NCI-H187 (cell line): ENCODE data around the gene NOP14.
"Not testable (repeated sequence)": the region's sequence is repeated elsewhere in the genome, so short reads cannot be mapped to it uniquely, and the experiment has no call there.

ENCODE experiments used
- DNase-seq, 2 experiments: peaks; one replicate each; lab custom pipeline; 2025; lab: John Stamatoyannopoulos, UW

The NOP14 gene

DNA sequence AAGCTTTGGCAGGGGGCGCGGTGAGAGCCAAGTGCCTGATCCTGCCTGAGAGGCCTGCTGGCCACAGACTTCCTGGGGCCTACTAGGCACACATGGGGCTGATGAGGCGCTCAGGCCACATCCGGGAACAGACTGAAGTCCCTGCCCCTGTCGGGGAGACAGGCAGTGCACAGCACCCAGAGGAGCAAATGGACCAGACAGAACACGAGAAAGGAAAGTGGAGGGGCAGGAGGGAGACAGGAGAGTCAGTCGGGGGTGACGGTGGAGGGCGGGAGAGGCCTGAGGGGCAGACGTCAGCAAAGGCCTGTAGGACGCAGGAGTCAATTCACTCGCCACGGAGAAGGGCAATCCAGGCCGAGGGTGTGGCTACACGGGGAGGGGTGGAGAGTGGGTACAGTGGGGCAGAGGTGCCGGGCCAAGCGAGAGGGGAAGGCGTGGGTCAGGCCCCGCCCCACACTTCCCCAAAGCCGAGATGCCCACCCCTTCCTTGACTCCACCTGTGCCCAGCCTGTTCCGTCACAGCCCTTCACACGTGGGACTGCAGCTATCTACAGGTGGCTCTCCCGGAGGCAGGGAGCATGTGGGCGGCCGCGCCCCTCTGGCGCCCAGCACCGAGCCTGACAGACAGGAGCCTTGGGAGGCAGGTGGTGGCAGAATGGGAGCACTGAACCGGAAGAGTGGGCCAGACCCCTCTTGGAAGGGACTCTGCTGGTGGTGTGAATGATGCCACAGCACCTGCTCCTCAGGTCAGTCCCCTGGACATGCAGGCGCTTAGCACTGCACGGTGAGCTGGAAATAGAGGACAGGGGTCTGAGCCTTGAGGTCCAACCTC is 20.5 kb downstream of the NOP14 start:
- DNase-seq: no peak

DNA sequence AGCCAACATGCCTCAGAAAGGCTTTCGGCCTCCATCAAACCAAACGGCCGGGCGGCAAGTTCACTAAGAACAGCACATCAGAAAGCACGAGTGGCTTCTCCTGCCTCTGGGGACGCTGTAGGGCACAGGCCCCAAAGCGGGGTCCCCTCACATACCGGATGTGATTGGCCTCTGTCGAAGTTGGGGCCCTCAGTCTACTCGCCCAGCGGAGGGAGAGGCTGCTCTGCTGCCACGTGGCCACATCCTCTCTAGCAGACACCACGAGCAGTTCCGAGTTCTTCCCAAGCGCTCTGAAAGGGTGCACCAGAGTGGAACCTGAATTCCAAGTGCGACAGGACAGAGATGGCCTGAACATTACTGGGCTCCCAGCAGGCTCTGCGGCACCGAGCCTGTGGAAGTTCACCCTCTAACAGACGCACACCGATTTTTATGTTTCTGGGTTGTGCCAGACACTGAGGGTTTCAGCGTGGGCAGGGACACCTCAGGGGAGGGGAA is 21.1 kb downstream of the NOP14 start:
- no peak for DNase-seq

DNA sequence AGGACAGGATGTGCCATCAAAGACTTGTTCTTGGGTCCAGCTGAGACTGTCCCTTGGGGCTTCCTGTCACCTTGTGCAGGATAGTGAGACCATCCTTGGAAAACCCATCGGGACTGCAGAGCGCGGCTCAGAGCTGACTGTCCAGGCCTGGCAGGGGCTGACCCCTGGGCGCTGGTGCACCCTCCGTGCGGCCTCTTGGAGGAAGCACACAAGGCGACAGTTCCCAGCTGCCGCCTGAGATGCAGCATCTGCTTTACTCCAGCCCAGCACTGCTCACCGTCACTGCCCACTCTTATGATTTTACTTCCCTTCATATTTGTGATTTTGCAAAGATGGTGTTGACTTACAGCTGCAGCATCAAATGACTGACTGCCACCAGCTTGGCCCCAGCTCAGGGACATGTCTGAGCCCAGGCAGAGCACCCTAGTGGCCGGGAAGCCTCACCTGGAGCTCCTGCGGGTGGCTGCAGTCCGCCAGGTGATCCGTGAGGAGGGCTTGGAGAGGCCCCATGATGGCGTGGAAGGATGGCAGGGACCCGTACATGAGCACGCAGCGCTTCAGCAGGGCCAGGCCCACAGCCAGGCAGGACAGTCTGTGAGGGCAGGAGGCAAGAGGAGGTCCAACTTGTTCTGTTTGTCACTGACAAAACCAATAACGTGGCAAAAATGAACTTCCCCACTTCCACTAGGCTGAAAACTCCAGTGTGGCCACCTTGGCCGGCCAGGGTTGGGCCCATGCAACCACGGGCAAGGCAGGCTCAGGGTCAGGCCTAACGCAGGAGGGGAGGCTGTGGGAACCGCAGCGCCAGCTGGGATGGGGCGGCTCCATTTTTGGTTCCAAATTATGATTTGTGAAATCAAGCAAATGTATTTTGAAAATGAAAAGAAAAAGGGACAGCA is 21.8 kb downstream of the NOP14 start:
- no peak for DNase-seq

DNA sequence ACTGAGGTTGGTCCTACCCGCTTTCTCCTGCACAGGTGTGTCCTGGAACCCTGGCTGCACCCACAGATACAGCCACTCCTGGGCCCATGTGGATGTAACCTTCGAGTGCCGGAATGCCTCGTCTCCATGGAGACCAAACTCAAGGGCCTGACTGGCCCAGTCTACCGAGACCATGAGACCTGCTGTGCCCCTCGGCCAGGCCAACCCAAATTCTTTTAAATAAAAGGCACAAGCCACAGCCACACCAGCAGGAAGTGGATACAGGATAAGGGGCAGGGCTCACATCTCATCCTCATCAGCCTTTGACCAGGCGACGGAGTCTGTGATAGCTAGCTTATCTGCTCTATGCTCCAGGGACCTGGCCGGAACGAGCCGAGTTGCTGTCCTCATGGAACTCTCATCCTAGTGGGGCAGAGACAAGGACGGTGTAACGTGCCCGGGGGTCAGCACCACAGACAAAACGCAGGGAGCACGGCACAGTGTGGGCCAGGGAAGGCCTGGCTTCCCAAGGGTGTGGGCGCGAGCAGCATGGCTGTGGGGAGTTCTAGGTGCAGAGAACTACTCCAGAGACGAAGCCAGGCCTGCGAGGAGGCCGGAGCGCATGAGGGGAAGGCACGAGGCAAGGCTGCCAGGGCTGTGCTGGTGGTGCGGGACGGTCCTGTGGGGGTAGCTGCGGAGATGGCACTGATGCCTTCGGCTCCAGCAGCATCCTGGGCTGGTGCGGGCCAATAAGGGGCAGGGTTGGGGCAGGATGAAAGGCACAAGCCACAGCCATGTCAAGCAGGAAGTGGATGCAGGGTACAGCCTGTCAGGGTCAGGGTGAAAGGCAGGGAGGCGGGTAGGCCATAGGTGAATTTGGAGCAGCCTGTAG is 22.7 kb downstream of the NOP14 start:
- no peak for DNase-seq

DNA sequence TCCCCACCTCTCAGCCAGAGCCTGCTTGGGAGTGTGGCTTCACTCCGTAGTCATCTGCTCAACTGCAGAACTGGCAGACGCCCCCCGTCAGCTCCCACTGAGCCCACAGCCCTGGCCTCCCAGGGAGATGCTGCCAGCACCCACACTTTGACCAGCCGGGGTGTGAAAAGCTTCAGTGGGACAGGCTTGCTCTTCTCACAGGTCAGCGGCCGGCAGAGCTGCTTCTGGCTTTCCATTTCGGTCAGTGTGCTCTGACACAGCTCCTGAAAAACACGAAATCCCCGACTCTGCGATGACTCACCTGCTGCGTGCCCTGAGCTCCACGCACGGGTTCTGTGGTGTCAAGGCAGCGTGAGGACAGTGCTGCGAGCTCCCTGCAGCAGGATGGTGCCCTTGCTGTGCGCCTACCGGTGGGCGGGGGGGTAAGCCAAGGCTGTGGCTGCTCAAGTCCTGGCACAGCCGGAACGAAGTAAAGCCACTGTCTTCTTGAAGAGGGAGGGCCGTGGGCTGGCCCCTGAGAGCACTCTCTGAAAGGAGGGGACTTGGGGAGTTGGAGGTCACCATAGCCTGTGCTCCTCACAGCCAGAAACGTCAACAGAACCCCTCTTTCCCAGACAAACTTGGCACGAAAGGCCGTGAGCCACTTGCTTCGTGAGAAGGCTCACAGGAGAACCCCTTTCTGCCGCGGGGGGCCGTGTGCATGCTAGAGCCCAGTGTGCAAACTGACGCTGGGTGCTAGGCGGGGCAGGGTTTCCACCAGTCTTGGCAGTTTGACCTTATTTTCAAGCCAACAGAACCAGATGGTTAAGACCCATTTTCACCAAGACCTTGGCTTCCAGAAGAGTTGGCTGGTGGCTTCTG is 23.6 kb downstream of the NOP14 start:
- no peak for DNase-seq

DNA sequence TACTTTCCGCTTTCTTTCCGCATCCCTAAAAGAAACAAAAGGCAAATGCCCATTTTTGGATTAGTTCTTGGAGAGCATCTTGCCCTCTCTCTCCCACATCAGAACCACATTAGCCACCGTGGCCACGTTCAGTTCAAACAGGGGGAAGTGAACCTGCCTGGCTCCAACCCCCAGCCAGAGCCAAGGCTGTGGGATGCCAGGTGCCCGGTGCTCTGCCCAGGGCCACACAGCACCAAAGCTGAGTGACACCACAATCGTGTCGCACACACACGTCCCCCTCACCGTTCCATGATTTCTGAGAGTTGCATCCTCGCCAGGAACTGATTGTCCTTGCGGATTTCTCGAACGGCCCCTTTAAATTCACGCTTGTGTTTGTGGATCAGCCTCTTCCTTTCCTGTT is 24.3 kb downstream of the NOP14 start:
- DNase-seq: no peak

DNA sequence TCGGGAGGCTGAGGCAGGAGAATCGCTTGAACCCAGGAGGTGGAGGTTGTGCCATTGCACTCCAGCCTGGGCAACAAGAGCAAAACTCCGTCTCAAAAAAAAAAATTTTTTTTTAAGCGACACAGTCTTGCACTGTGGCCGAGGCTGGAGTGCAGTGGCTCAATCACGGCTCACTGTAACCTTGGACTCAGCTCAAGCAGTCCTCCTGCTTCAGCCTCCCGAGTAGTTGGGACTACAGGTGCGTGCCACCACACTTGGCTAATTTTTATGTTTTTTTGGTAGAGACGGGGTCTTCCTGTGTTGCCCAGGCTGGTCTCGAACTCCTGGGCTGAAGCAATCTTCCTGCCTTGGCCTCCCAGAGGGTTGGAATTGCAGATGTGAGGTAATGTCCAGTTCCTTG is 24.8 kb downstream of the NOP14 start:
- not testable (repeated sequence) for DNase-seq

DNA sequence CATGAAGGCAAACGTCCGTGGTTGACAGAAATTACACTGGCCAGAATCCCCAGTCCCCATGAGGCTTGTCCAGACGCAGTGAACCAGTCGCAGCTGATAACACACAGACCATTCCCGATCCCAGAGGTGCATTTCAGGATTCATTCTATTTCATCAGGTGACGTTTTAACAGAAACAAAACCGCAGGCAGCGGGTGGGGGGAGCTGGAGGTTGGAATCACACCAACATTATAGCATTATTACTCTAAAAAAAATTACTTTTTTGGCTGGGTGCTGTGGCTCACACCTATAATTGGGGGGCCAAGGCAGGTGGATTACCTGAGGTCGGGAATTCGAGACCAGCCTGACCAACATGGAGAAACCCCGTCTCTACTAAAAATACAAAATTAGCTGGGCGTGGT is 25.2 kb downstream of the NOP14 start:
- no peak for DNase-seq

DNA sequence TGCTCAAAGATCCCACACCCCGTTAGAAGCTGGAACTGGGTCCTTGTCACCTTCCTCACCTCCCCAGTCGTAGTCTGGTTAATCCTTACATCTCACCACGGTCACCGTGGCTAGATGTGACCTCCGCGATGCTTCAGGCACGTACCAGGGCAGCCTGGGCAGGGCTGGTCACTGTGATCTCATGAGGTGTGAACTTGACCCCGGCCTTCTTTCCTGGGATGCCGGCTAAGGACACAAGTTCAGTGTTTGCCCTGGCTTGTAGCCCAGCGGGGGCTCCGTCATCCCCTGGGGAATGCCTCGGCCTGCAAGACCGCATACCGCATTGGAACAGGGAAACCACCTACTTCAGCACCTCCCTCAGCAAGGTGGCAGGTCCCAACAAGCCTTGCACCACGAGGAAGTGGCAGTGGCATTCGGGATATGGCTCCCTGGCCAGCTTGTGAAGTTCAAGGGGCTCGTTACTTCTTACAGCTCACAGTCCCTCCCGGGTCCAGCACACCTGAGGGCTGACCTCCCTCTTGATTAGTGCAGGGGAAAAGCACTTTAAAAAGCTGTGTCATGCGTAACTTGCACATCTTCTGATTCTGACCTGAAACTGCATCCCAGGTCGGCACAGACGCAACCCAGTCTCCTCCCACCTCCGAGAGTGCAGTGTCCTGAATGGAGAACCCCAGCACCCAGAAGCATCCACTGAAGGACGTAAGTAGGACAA is 25.9 kb downstream of the NOP14 start:
- no peak for DNase-seq

DNA sequence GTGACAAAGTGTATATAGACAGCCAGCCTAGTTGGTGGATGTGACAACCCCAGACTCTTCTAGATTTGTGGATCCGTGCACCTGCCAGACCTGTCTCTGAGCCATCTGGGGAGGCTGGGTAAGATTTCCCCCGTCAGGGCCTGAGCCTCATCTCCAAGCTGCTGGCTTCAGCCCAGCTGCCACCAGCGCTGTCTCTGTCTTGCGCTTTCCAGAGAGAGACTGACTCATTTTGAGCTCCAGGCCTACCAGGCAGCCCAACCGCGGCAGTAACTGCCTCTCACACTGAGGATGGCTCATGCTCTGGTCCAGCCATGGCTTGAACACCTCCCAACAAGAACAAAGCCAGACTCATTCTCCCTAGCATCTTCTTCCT is 26.4 kb downstream of the NOP14 start:
- DNase-seq: no peak

DNA sequence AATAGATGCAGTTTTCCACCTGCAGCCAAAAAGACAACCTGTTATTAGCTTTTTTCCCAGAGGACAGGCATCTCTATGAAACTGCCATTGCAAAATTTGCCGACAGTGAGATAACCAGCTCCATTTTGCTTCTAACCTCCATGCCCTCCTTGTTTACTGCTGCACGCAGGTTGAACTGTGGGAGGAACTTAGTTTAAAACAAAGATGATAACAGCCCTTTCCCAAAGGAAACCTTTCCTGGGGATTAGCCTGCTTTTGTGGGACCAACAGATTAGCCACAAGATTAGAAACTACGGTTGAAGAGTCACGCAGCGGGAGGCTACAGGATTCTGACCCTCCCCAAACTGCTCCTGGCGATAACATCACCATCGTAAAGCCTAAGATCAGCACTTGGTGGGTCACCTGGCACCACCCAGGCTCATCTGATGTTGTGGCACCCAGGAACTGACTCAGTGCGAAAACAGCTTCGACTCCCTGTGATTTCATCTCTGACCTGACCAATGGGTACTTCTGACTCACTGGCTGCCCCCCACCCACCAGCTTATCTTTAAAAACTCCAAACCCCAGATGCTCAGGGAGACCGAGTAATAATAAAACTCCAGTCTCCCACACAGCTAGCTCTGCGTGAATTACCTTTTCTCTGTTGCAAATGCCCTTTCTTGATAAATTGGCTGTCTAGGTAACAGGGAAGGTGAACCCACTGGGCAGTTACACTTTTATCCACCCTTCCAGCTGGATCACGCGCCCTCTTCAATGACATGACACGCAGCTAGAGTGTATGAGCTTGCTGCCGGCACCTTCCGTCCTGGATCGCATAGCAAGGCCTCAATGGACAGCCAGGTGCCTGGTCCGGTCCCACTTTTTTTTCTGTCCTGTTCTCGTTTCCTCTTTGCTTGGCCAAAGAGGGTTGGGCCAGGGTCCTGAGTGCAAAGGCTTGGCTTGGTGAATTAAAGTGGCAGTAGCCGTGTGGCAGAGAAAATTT is 27.2 kb downstream of the NOP14 start:
- no peak for DNase-seq

DNA sequence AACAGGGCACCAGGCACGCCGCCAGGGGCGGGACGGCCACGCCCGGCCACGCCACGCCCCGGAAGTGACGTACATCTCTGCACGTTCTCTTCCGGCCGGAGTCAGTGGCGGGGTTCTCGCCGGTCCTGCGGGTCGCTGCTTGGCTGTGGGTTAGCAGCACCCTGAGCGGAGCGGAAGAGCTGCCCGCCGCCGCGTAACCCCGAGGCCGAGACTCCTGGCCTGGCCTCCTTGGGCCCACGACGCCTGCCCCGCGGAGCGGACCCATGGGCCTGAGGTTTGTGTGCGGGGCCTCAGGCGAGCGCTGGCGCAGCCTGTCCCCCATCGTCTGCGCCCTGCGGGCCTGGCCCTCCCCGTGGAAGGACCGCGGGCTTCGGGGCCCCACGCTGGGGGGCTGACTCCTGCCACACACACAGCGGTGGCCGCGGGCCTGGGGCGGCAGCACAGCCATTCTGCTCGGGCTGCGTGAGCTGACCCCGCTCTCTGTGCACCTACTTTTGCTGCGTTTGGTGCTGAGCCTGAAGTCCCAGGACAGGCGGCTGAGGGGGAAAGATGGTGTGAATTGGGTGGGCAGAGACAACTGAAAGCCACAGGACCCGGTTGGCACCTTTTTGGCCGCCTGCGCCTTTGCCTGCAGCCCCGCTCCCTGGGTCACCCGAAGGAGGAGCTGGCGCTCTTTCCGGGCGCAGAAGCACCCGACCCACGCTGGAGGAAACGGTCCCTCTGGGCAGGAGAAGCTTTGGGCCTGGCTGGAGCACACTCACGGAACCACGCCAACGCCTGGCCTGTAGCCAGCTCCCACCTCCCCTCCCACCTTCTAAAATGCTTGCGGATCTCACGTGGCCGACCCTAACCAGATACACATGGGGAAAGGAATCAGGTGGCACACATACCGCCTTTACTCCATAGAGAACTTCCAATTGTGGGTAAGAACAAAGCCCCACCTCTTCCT is 28.1 kb downstream of the NOP14 start:
- peak; percentile 72 to 91 for DNase-seq

DNA sequence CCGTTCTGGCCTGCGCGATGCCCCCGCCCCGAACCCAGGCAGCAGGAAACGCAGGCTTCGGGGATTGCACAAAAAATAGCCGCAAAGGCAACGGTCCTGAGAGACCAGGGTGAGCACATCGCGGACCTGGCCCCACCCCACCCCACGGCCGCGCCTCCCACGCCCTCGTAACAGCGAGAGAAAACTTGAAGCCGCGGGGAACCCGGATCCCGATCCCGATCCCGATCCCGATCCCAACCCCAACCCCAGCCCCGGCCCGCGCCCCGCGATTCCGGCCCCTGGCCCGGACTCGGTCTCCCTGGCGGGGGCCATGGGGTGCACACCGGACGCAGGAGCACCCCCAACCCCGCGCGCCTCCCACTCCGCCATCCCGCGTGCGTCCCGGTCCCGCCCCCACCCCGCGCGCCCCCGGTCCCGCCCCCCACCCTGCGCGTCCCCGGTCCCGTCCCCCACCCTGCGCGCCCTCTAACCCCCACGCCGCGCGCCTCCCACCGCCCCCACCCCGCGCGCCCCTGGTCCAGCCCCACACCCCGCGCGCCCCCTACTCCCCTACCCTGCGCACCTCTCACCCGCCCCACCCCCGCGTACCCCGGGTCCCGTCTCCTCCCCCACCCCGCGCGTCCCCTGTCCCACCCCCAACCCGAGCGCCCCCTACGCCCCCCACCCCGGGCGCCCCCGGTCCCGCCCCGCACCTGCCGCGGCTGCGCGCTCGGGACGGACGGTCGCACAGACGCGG is 29.0 kb downstream of the NOP14 start:
- DNase-seq: no peak

DNA sequence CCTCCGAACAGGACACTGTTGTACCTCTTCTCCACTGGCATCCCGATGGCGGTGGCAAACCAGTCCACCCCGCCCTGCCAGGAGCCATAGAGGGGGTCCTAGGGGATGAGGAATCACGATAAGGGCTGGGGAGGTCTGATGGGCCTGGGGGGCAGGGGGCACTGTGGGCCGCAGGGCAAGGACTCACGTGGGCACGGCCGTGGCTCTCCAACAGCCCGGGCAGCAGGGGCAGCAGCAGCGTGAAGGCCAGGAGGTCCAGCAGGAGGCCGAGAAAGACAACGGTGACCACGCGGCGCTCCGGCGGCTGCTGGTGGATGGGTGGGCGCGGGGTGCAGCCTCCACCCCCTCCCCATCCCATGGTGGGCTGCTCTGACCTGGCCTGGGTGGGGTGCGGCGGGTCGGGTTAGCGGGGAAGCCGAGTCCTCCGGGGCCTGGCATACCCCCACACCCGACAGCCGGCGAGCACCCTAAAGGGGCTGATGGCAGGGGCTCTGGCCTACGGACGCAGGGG is 29.6 kb downstream of the NOP14 start:
- DNase-seq: no peak

DNA sequence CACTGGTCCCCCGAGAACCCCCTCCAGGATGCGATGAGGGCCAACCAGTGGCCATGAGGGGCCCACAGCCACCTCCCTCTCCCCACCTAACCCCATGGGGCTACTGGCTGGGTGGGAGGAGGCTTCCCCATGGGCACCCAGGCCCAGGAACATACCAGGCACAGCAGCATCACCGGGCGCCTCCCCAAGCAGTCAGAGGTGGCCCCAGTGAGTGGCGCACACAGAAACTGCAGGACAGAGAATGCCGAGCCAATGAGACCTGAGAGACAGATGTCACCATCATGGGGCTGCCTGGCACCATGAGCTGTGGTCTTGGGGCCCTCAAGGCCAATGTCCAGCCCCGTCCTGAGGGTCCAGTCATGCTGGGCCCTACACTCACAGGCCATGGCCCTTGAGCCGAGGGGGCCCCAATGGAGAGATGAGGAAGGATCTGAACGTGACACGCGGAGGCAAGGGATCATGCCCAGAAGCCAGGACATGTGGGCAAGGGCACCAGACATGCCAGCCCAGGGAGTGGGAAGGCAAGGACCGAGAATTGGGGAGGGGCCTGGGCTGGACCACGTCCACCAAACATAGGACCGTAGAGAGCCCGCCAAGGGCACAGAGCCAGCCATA is 30.1 kb downstream of the NOP14 start:
- no peak for DNase-seq

DNA sequence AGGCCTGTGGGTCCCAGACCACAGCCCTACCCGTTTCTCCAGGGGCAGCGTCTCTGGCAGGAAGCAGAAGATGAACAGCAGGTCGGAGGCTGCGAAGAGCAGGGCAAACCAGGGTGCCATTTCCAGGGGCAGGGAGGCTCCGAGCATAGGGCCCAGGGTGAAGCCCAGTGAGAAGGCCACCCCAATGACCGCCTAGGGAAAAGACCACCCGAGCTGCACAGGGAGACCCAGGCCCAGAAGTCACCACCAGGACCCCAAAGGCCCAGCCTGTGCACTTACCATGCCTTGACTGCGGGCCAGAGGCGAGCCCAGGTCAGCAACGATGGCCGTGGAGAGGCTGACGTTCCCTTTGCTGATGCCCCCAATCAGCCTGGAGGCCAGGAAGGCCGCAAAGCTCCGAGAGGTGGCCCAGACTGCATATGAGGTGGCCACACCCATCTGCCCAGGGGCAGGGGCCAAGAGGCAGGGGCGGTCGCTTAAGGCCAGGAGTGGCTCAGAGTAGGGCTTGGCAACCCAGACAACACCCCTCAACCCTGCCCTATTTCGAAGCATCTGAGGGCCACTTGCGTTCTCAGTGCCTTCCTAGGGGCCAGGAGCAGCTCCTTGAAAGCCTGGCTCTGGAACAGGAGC is 30.8 kb downstream of the NOP14 start:
- DNase-seq: no peak
